ENCODE measurements around the gene ADAP1. TPM values are rescaled to one million over a fixed set of nuclear protein-coding genes. Genes with fewer than 3 reads are reported as not detected.

ADAP1 gene
- total and polyA plus RNA-seq, 2 of the 8 experiments (the other 6 are each of a cell fraction or from before 2014, with no cell fraction given): 5.8 to 6.1 TPM

DNA sequence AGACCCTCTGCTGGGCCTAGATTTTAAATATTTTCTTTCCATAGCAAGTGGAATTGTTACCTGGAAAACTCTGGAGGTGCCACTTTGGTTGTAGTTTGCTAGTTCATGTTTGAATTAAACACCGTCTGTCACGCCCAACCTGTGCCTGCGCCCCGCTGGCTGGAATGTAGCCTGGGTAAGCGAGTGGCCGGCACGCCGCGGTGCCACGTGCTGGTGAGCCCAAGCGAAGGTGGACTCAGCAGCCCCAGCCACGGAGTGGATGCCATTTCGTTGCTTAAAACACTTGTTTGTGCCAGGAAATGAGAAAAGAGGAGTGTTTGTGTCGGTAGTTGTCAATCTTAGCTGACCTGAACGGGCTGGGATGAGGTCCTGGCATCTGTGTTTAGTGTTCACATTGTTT is 75.4 kb downstream of the ADAP1 start (continued):
- TF ChIP-seq EZH2 (IDR thresholded peaks at IDR 0.05; ENCODE audit: low read depth, low read length, severe bottlenecking) (no peak), POU5F1 (IDR thresholded peaks at IDR 0.05; ENCODE audit: low read depth, low read length) (no peak)
